HEK293 (cell line): ENCODE data around the gene CRACR2A.
A peak's percentile ranks its signal among the peaks of the same experiment; 100 is the strongest.

Experiments used
- CTCF ChIA-PET: fragments of 350-600 bp; formaldehyde crosslinking; extraction: SDS; loops from one replicate; lab custom pipeline; 2021; ENCODE audit warnings: antibody characterized with exemption; lab: Yijun Ruan, JAX
- POLR2A ChIA-PET: fragments of 300-600 bp; formaldehyde crosslinking; extraction: SDS; loops from one replicate; lab custom pipeline; 2020; ENCODE audit warnings: antibody characterized with exemption, inconsistent platforms; lab: Yijun Ruan, JAX
- H3K27ac ChIP-seq: fragments of 200-500 bp; sonication (Bioruptor generic); 2 replicates; pipeline ENCODE4 v1.5.1; 2014; ENCODE audit warnings: low read depth, low read length, control low read depth, inconsistent platforms; ENCODE audit errors: extremely low read depth
- H3K36me3 ChIP-seq, 2 experiments: fragments of 200-500 bp in 1 of 2; sonication (Bioruptor generic) in 1 of 2; 1 replicate in 1 of 2; 2 replicates in 1 of 2; pipeline ENCODE4 v1.5.1; 2014 to 2017; ENCODE audit warnings: inconsistent platforms in 2 of 2, low read length in 2 of 2; ENCODE audit not compliant: control insufficient read depth in 2 of 2, insufficient read depth in 1 of 2
- H3K4me1 ChIP-seq: fragments of 200-500 bp; sonication (Bioruptor generic); 2 replicates; pipeline ENCODE4 v1.5.1; 2014; ENCODE audit warnings: mild to moderate bottlenecking, low read length, inconsistent platforms; ENCODE audit not compliant: control insufficient read depth, insufficient read depth
- H3K4me3 ChIP-seq: 2 replicates; pipeline ENCODE4 v1.5.1; 2011; ENCODE audit warnings: low read depth, mild to moderate bottlenecking, control low read depth, low read length, moderate library complexity
- H3K9me3 ChIP-seq: fragments of 200-500 bp; sonication (Bioruptor generic); 2 replicates; pipeline ENCODE4 v1.5.1; 2014; ENCODE audit warnings: low read depth, low read length, inconsistent platforms; ENCODE audit not compliant: control insufficient read depth, insufficient read depth
- BCL11B ChIP-seq: fragments of 450-650 bp; formaldehyde crosslinking; IDR thresholded peaks from 2 replicates; pipeline ENCODE4 v1.5.1; 2016; ENCODE audit warnings: low read depth, missing biosample characterization, missing genetic modification characterization
- KLF1 ChIP-seq: fragments of 450-650 bp; formaldehyde crosslinking; IDR thresholded peaks from 2 replicates; pipeline ENCODE4 v1.5.1; 2016; ENCODE audit warnings: missing biosample characterization, missing genetic modification characterization
- KLF10 ChIP-seq: fragments of 450-650 bp; IDR thresholded peaks from 2 replicates; pipeline ENCODE4 v1.5.1; 2018; ENCODE audit warnings: missing biosample characterization, mild to moderate bottlenecking, missing genetic modification characterization
- PATZ1 ChIP-seq: fragments of 450-650 bp; formaldehyde crosslinking; IDR thresholded peaks from 2 replicates; pipeline ENCODE4 v1.5.1; 2016; ENCODE audit warnings: missing biosample characterization, missing genetic modification characterization
- ZBTB1 ChIP-seq: fragments of 450-650 bp; formaldehyde crosslinking; IDR thresholded peaks from 2 replicates; pipeline ENCODE4 v1.5.1; 2016; ENCODE audit warnings: missing biosample characterization, missing genetic modification characterization
- ZBTB8A ChIP-seq: fragments of 450-650 bp; formaldehyde crosslinking; IDR thresholded peaks from 2 replicates; pipeline ENCODE4 v1.5.1; 2016; ENCODE audit warnings: missing biosample characterization, missing genetic modification characterization
- ZEB2 ChIP-seq: fragments of 450-650 bp; formaldehyde crosslinking; IDR thresholded peaks from 2 replicates; pipeline ENCODE4 v1.5.1; 2016; ENCODE audit warnings: missing biosample characterization, missing genetic modification characterization
- ZNF146 ChIP-seq: fragments of 450-650 bp; formaldehyde crosslinking; IDR thresholded peaks from 2 replicates; pipeline ENCODE4 v1.5.1; 2016; ENCODE audit warnings: missing biosample characterization, missing genetic modification characterization
- ZNF202 ChIP-seq: fragments of 450-650 bp; formaldehyde crosslinking; IDR thresholded peaks from 2 replicates; pipeline ENCODE4 v1.5.1; 2016; ENCODE audit warnings: missing biosample characterization, missing genetic modification characterization, borderline replicate concordance
- ZNF292 ChIP-seq: fragments of 450-650 bp; formaldehyde crosslinking; IDR thresholded peaks from 2 replicates; pipeline ENCODE4 v1.5.1; 2016; ENCODE audit warnings: low read depth, missing biosample characterization, missing genetic modification characterization, borderline replicate concordance
- ZNF324 ChIP-seq: fragments of 450-650 bp; formaldehyde crosslinking; IDR thresholded peaks from 2 replicates; pipeline ENCODE4 v1.5.1; 2016; ENCODE audit warnings: missing biosample characterization, missing genetic modification characterization
- ZNF366 ChIP-seq: fragments of 450-650 bp; formaldehyde crosslinking; conservative IDR thresholded peaks from 2 replicates; pipeline ENCODE4 v1.5.1; 2016; ENCODE audit warnings: missing biosample characterization, missing genetic modification characterization
- ZNF473 ChIP-seq: fragments of 450-650 bp; formaldehyde crosslinking; IDR thresholded peaks from 2 replicates; pipeline ENCODE4 v1.5.1; 2017; ENCODE audit warnings: missing biosample characterization, missing genetic modification characterization
- ZNF529 ChIP-seq: fragments of 450-650 bp; formaldehyde crosslinking; IDR thresholded peaks from 2 replicates; pipeline ENCODE4 v1.5.1; 2017; ENCODE audit warnings: missing genetic modification characterization, missing biosample characterization; ENCODE audit not compliant: insufficient replicate concordance
- ZNF530 ChIP-seq: fragments of 450-650 bp; formaldehyde crosslinking; IDR thresholded peaks from 2 replicates; pipeline ENCODE4 v1.5.1; 2016; ENCODE audit warnings: low read depth, missing biosample characterization, missing genetic modification characterization
- ZNF621 ChIP-seq: fragments of 450-650 bp; formaldehyde crosslinking; IDR thresholded peaks from 2 replicates; pipeline ENCODE4 v1.5.1; 2017; ENCODE audit warnings: missing biosample characterization, missing genetic modification characterization
- ZNF654 ChIP-seq: fragments of 450-650 bp; formaldehyde crosslinking; IDR thresholded peaks from 2 replicates; pipeline ENCODE4 v1.5.1; 2016; ENCODE audit warnings: low read depth, missing biosample characterization, missing genetic modification characterization
- ZNF670 ChIP-seq: fragments of 450-650 bp; formaldehyde crosslinking; IDR thresholded peaks from 2 replicates; pipeline ENCODE4 v1.5.1; 2016; ENCODE audit warnings: missing biosample characterization, missing genetic modification characterization, low read depth
- ZNF692 ChIP-seq: fragments of 450-650 bp; formaldehyde crosslinking; IDR thresholded peaks from 2 replicates; pipeline ENCODE4 v1.5.1; 2016; ENCODE audit warnings: missing biosample characterization, missing genetic modification characterization
- ZNF747 ChIP-seq: fragments of 450-650 bp; formaldehyde crosslinking; IDR thresholded peaks from 2 replicates; pipeline ENCODE4 v1.5.1; 2016; ENCODE audit warnings: missing biosample characterization, missing genetic modification characterization
- TF ChIP-seq, protein P1 (sequence below): fragments of 450-650 bp; IDR thresholded peaks from 2 replicates; pipeline ENCODE4 v1.5.1; 2018; ENCODE audit warnings: missing biosample characterization, missing genetic modification characterization
- TF ChIP-seq, protein P2 (sequence below): fragments of 450-650 bp; formaldehyde crosslinking; IDR thresholded peaks from 2 replicates; pipeline ENCODE4 v1.5.1; 2016; ENCODE audit warnings: missing biosample characterization, missing genetic modification characterization
- TF ChIP-seq, protein P3 (sequence below): fragments of 450-650 bp; formaldehyde crosslinking; IDR thresholded peaks from 2 replicates; pipeline ENCODE4 v1.5.1; 2016; ENCODE audit warnings: missing biosample characterization, missing genetic modification characterization

CRACR2A gene

GRCh38 chr12:3777206-3777809, 24.4 kb upstream of the CRACR2A start:
- ChIA-PET POLR2A (no interaction called here), CTCF (interaction anchor here (0.6 to 2.8 kb wide), 25 partner anchors 9 to 477 kb away, joined by 3 to 51 read pairs (median 5); no protein-coding TSS in a partner anchor)
- H3K4me1 ChIP-seq = no peaks in the 10 kb centered on the region
- no peak overlapping the region for H3K4me3 ChIP-seq
- TF ChIP-seq BCL11B (tag by site-specific recombination) = no peak
- TF ChIP-seq, protein P1, sequence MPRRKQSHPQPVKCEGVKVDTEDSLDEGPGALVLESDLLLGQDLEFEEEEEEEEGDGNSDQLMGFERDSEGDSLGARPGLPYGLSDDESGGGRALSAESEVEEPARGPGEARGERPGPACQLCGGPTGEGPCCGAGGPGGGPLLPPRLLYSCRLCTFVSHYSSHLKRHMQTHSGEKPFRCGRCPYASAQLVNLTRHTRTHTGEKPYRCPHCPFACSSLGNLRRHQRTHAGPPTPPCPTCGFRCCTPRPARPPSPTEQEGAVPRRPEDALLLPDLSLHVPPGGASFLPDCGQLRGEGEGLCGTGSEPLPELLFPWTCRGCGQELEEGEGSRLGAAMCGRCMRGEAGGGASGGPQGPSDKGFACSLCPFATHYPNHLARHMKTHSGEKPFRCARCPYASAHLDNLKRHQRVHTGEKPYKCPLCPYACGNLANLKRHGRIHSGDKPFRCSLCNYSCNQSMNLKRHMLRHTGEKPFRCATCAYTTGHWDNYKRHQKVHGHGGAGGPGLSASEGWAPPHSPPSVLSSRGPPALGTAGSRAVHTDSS (tag by site-specific recombination) = no peak
- peak; percentile 85 for TF ChIP-seq ZNF654
- no peak for TF ChIP-seq ZEB2 (tag by site-specific recombination)
- no peak for TF ChIP-seq ZNF473 (tag by site-specific recombination)
- TF ChIP-seq ZBTB8A (tag by site-specific recombination) = no peak
- TF ChIP-seq ZBTB1 (tag by site-specific recombination) = no peak
- TF ChIP-seq ZNF529 (tag by site-specific recombination) = no peak
- TF ChIP-seq ZNF530 = no peak
- TF ChIP-seq, protein P2, sequence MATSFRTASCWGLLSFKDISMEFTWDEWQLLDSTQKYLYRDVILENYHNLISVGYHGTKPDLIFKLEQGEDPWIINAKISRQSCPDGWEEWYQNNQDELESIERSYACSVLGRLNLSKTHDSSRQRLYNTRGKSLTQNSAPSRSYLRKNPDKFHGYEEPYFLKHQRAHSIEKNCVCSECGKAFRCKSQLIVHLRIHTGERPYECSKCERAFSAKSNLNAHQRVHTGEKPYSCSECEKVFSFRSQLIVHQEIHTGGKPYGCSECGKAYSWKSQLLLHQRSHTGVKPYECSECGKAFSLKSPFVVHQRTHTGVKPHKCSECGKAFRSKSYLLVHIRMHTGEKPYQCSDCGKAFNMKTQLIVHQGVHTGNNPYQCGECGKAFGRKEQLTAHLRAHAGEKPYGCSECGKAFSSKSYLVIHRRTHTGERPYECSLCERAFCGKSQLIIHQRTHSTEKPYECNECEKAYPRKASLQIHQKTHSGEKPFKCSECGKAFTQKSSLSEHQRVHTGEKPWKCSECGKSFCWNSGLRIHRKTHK = no peak
- no peak for TF ChIP-seq ZNF747 (tag by site-specific recombination)
- TF ChIP-seq ZNF670 (tag by site-specific recombination) = no peak
- TF ChIP-seq KLF1 (tag by site-specific recombination) = no peak
- TF ChIP-seq ZNF202 (tag by site-specific recombination) = no peak
- no peak for TF ChIP-seq ZNF146
- TF ChIP-seq, protein P3, sequence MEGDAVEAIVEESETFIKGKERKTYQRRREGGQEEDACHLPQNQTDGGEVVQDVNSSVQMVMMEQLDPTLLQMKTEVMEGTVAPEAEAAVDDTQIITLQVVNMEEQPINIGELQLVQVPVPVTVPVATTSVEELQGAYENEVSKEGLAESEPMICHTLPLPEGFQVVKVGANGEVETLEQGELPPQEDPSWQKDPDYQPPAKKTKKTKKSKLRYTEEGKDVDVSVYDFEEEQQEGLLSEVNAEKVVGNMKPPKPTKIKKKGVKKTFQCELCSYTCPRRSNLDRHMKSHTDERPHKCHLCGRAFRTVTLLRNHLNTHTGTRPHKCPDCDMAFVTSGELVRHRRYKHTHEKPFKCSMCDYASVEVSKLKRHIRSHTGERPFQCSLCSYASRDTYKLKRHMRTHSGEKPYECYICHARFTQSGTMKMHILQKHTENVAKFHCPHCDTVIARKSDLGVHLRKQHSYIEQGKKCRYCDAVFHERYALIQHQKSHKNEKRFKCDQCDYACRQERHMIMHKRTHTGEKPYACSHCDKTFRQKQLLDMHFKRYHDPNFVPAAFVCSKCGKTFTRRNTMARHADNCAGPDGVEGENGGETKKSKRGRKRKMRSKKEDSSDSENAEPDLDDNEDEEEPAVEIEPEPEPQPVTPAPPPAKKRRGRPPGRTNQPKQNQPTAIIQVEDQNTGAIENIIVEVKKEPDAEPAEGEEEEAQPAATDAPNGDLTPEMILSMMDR (tag by site-specific recombination) = peak; percentile 34; the same call in 1 of the 2 replicates
- TF ChIP-seq ZNF692 (tag by site-specific recombination) = no peak
- peak; percentile 79 for TF ChIP-seq ZNF366 (tag by site-specific recombination)
- TF ChIP-seq ZNF324 (tag by site-specific recombination) = no peak
- no peak for TF ChIP-seq ZNF621 (tag by site-specific recombination)
- no peak for TF ChIP-seq ZNF292 (tag by site-specific recombination)
- TF ChIP-seq KLF10 (tag by site-specific recombination) = no peak
- TF ChIP-seq PATZ1 (tag by site-specific recombination) = no peak
- H3K36me3 ChIP-seq = no peaks in the 10 kb centered on the region
- no peaks in the 10 kb centered on the region for H3K9me3 ChIP-seq
- no peak overlapping the region for H3K27ac ChIP-seq
